Progenitor cell of endocrine pancreas (in vitro differentiated cells): ENCODE data around the gene MARCO. TPM values are rescaled to one million over a fixed set of nuclear protein-coding genes. Genes with fewer than 3 reads are reported as not detected.

ENCODE experiments used
- DNase-seq: peaks from one replicate; pipeline ENCODE4 v3.0.0; 2021; ENCODE audit warnings: low spot score; ENCODE audit not compliant: unreplicated experiment
- H3K27ac Mint-ChIP-seq: 2 replicates; pipeline ENCODE4 v1.8.0; 2021; ENCODE audit warnings: mild to moderate bottlenecking, moderate library complexity, mixed read lengths
- H3K27me3 Mint-ChIP-seq: 2 replicates; pipeline ENCODE4 v1.8.0; 2021; ENCODE audit warnings: mixed read lengths
- H3K36me3 Mint-ChIP-seq: 2 replicates; pipeline ENCODE4 v1.8.0; 2022; ENCODE audit warnings: mixed read lengths; ENCODE audit not compliant: insufficient read depth
- H3K4me1 Mint-ChIP-seq: 2 replicates; pipeline ENCODE4 v1.8.0; 2021; ENCODE audit warnings: low read depth, mixed read lengths
- H3K4me3 Mint-ChIP-seq: 2 replicates; pipeline ENCODE4 v1.8.0; 2021; ENCODE audit warnings: low read depth, mild to moderate bottlenecking, moderate library complexity, mixed read lengths
- H3K9me3 Mint-ChIP-seq: 2 replicates; pipeline ENCODE4 v1.8.0; 2021; ENCODE audit warnings: low read depth, mixed read lengths
- total RNA-seq: library from RNA; stranded (reverse); gene quantifications from 2 replicates; pipeline ENCODE4 v1.2.1, GENCODE V29; 2021
- TF ChIP-seq, protein P1 (sequence below): fragments of 200-600 bp; sonication (generic); IDR thresholded peaks from one replicate; pipeline ENCODE4 v1.5.0; 2021; ENCODE audit warnings: antibody characterized with exemption, mild to moderate bottlenecking; ENCODE audit not compliant: unreplicated experiment

Gene MARCO
- total RNA-seq, 1 donor from 2014 or later, result not detected

DNA sequence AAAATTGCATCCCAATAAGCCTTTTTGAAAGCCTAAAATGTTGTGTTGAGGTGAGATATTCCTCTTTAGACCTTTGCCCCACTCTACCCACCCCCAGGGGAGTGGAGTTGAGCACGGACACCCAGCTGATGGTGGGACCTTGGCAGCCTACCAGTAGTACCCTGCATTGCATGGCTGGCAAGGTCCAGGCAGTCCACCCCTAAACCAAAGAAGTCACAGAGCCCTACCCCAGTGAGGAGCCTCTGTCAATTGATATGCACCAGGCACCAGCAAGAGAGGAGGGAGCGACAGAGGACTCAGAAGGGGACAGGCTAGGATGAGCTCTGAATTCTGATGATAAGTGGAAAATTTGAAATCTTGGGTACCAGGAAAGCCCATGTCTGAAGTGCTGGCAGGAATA, 38.6 kb downstream of the MARCO start:
- Mint-ChIP-seq H3K9me3 (peaks cover 3% of the 10 kb centered on the region), H3K27me3 (peaks cover 37% of the 10 kb centered on the region), H3K4me3 (no peak overlapping the region), H3K27ac (no peak overlapping the region), H3K4me1 (peaks cover 2% of the 10 kb centered on the region), H3K36me3 (no peaks in the 10 kb centered on the region)
- TF ChIP-seq, protein P1, sequence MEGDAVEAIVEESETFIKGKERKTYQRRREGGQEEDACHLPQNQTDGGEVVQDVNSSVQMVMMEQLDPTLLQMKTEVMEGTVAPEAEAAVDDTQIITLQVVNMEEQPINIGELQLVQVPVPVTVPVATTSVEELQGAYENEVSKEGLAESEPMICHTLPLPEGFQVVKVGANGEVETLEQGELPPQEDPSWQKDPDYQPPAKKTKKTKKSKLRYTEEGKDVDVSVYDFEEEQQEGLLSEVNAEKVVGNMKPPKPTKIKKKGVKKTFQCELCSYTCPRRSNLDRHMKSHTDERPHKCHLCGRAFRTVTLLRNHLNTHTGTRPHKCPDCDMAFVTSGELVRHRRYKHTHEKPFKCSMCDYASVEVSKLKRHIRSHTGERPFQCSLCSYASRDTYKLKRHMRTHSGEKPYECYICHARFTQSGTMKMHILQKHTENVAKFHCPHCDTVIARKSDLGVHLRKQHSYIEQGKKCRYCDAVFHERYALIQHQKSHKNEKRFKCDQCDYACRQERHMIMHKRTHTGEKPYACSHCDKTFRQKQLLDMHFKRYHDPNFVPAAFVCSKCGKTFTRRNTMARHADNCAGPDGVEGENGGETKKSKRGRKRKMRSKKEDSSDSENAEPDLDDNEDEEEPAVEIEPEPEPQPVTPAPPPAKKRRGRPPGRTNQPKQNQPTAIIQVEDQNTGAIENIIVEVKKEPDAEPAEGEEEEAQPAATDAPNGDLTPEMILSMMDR, result no peak
- DNase-seq, result no peak

DNA sequence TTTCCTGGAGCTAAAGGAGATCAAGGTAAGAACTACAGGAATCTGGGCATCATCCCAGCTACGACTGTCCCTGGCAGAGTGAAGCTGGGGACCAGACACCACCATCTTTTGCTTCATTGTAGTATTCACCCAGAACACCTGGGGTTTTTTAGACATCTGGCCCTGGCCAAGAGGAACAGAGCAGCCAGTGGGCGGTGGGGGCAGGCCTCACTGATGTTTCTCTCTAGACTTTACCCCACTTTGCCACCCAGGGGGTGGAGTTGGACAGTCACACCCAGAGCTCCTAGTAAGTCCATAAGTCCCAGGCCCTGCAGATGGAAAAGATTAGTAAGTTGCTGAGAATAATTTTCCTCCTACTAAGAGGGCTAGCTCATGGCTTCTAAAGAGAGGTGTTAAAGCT, 39.6 kb downstream of the MARCO start:
- H3K9me3 Mint-ChIP-seq, result peaks cover 3% of the 10 kb centered on the region
- H3K27ac Mint-ChIP-seq, result no peak overlapping the region
- peaks cover 2% of the 10 kb centered on the region for H3K4me1 Mint-ChIP-seq
- no peak for DNase-seq
- H3K36me3 Mint-ChIP-seq, result no peaks in the 10 kb centered on the region
- peaks cover 39% of the 10 kb centered on the region for H3K27me3 Mint-ChIP-seq
- H3K4me3 Mint-ChIP-seq, result no peak overlapping the region
- TF ChIP-seq, protein P1, result no peak

GRCh38 chr2:118982039-118982438, 40.0 kb downstream of the MARCO start:
- TF ChIP-seq, protein P1, result no peak
- Mint-ChIP-seq H3K9me3 (peaks cover 1% of the 10 kb centered on the region), H3K36me3 (no peaks in the 10 kb centered on the region), H3K4me1 (peaks cover 2% of the 10 kb centered on the region), H3K27me3 (peaks cover 40% of the 10 kb centered on the region), H3K4me3 (no peak overlapping the region), H3K27ac (no peak overlapping the region)
- no peak for DNase-seq

DNA sequence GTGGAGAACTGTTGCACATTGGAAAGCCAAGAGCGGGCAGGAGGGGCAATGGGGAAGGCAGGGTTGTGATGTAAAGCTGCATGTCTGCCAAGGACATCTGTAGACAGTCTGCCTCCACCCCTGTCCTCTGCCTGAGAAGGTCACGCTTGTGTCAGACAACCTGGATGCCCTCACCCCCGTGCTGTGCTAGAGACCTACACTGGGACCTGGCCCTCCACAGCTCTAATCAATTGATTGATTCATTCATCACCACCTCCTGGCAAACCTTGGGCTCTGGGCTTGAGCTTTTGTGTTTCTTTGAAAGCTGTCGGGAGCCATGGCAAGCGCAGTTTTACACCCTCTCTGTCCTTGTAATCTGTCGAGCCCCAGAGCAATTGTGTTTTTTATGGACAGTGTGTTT, 41.1 kb downstream of the MARCO start:
- no peak overlapping the region for H3K4me3 Mint-ChIP-seq
- no peak for DNase-seq
- peaks cover 43% of the 10 kb centered on the region for H3K27me3 Mint-ChIP-seq
- no peaks in the 10 kb centered on the region for H3K9me3 Mint-ChIP-seq
- H3K36me3 Mint-ChIP-seq, result no peaks in the 10 kb centered on the region
- no peak overlapping the region for H3K27ac Mint-ChIP-seq
- peaks cover 2% of the 10 kb centered on the region for H3K4me1 Mint-ChIP-seq
- TF ChIP-seq, protein P1, result no peak

GRCh38 chr2:118983915-118984314, 41.9 kb downstream of the MARCO start:
- Mint-ChIP-seq H3K27ac (no peak overlapping the region), H3K27me3 (peaks cover 45% of the 10 kb centered on the region), H3K4me3 (no peak overlapping the region), H3K36me3 (no peaks in the 10 kb centered on the region), H3K9me3 (no peaks in the 10 kb centered on the region), H3K4me1 (peaks cover 2% of the 10 kb centered on the region)
- TF ChIP-seq, protein P1, result no peak
- DNase-seq, result no peak
